ENCODE measurements around the gene ARSB. TPM values are rescaled to one million over a fixed set of nuclear protein-coding genes. Genes with fewer than 3 reads are reported as not detected.

Gene ARSB
- total and polyA plus RNA-seq, 10 of the 15 experiments (the other 5 are each of a cell fraction or from before 2014, with no cell fraction given), result 1.2 to 8.2 (median 6.1) TPM

DNA sequence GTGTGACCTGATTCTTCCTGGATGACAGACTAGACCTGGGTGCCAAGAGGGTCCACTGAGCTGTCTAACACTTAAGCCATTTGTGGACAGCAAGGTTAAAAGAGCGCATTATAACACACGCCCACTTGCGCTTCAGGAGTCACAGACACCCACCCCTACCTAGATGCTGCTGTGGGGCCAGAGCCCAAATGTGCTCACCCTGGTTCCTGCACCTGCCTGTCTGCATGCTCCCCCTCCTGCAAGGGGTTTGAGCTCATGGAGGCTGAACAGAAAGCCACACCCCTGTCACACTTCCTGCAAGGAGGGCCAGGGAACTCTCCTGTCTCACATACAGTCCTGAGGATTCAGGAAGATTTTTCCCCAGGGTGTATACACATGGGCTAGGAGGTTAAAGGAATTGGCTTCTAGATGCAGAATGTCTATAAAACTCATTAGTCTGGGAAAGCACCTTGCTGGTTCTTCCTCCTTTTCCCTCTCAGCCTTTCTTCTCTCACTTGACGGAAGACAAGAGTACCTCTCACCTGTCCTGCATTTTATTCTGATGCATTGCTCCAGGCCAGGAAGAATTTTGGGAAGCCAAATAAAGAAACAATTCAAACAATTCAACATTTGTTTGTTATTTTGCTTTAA, 249.2 kb downstream of the ARSB start:
- H3K4me1 ChIP-seq (ENCODE audit: control insufficient read depth, insufficient read depth, low read length), result peaks cover 50% of the 10 kb centered on the region
- ChIA-PET SMC1A (ENCODE audit: uncharacterized antibody, unreplicated experiment) (interaction anchor here (0.8 to 5.8 kb wide), 5 partner anchors 12 to 146 kb away, joined by 3 to 43 read pairs (median 6); no protein-coding TSS in a partner anchor), RAD21 (ENCODE audit: unreplicated experiment) (interaction anchor here (1.3 to 2.5 kb wide), 4 partner anchors 9 to 23 kb away, joined by 3 to 8 read pairs (median 5); no protein-coding TSS in a partner anchor), POLR2A (interaction anchor here (2.0 kb wide), 1 partner anchor 10 kb away, joined by 9 read pairs; no protein-coding TSS in a partner anchor), CTCF (interaction anchor here (1.2 to 2.9 kb wide), 4 partner anchors 10 to 199 kb away, joined by 3 to 15 read pairs (median 4); no protein-coding TSS in a partner anchor)
- no peak overlapping the region for H3K27ac ChIP-seq (ENCODE audit: control insufficient read depth, insufficient read depth)
- no peaks in the 10 kb centered on the region for H3K36me3 ChIP-seq (ENCODE audit: control insufficient read depth in 2 of 2, insufficient read depth in 2 of 2, low read length in 1 of 2)
- DNase-seq (ENCODE audit: low read depth, low spot score) (no peak), ATAC-seq (peak; percentile 33), FAIRE-seq (no peak)
- H2AFZ ChIP-seq (ENCODE audit: control insufficient read depth, low read depth, low read length), result peak overlapping the region; percentile 76
- in situ Hi-C loops (cut with MboI), result no loop called here
- H3K79me2 ChIP-seq (ENCODE audit: control insufficient read depth, insufficient read depth, low read length), result no peaks in the 10 kb centered on the region
- no peak overlapping the region for H3K9ac ChIP-seq (ENCODE audit: control insufficient read depth, insufficient read depth, low read length)
- no peaks in the 10 kb centered on the region; the same call in 2 of the 3 replicates for H3K9me3 ChIP-seq (replicated peaks; ENCODE audit: control insufficient read depth, insufficient read depth, low read length)
- no peaks in the 10 kb centered on the region for H4K20me1 ChIP-seq (ENCODE audit: control insufficient read depth, insufficient read depth)
- BruUV-seq (replicated peaks), result no TSS peak
- intact Hi-C loops (cut with micrococcal nuclease; ENCODE audit: unreplicated experiment), result no loop called here
- H3K4me2 ChIP-seq (ENCODE audit: control insufficient read depth, insufficient read depth), result peak overlapping the region; percentile 50; the same call in 1 of the 2 replicates
- TF ChIP-seq EED (IDR thresholded peaks at IDR 0.05; ENCODE audit: low read depth) (peak; percentile 38; the same call in 1 of the 2 replicates), STAT1 (conservative IDR thresholded peaks at IDR 0.05) (no peak), IKZF1 (conservative IDR thresholded peaks at IDR 0.05) (peak; percentile 31; the same call in 1 of the 2 replicates), ZNF217 (IDR thresholded peaks at IDR 0.05) (no peak), HDAC6 (IDR thresholded peaks at IDR 0.05; ENCODE audit: unreplicated experiment) (no peak), SPI1 (IDR thresholded peaks at IDR 0.05; ENCODE audit: borderline replicate concordance, insufficient read depth, low read depth, low read length) (0 out of 2 replicates have a peak, but pooled peaks have one; percentile 2)
- H3K27me3 ChIP-seq (replicated peaks in 1 of 2; ENCODE audit: control insufficient read depth in 2 of 2, insufficient read depth in 2 of 2, low read length in 1 of 2), result no peaks in the 10 kb centered on the region
- no peak overlapping the region for H3K4me3 ChIP-seq
- 91% methylated on average over 4 of the region's 4 CpGs for WGBS (ENCODE audit: insufficient coverage, insufficient replicate concordance, low lambda C conversion rate, missing lambda C conversion rate)

All from GM12878 (cell line).